SU-DHL-6 (cell line): Measurements from ENCODE around the gene NT5DC4.

Source experiments
- H2AFZ ChIP-seq: fragments of 200-600 bp; sonication (generic); 2 replicates; pipeline ENCODE4 v1.6.1; 2014; ENCODE audit warnings: low read depth, mild to moderate bottlenecking, moderate library complexity, mixed read lengths, antibody characterized with exemption, low read length; ENCODE audit not compliant: severe bottlenecking
- H3F3A ChIP-seq: fragments of 200-600 bp; shearing (Covaris generic); 2 replicates; pipeline ENCODE4 v1.6.0; 2016; ENCODE audit warnings: antibody characterized with exemption, mild to moderate bottlenecking; ENCODE audit not compliant: insufficient read depth
- H3K27ac ChIP-seq: fragments of 200-600 bp; sonication (generic); 2 replicates; pipeline ENCODE4 v1.5.1; 2016; ENCODE audit warnings: low read depth, mild to moderate bottlenecking, low read length, moderate library complexity, mixed read lengths
- H3K27me3 ChIP-seq: fragments of 200-600 bp; sonication (generic), shearing (Covaris generic); 2 replicates; pipeline ENCODE4 v1.6.0; 2014; ENCODE audit warnings: mild to moderate bottlenecking, low read length
- H3K36me3 ChIP-seq: fragments of 200-600 bp; sonication (generic); 2 replicates; pipeline ENCODE4 v1.6.1; 2014; ENCODE audit warnings: mild to moderate bottlenecking, low read length, mixed read lengths
- H3K4me2 ChIP-seq: fragments of 300-600, 200-600 bp; shearing (Covaris generic), sonication (generic); 2 replicates; pipeline ENCODE4 v1.6.0; 2014; ENCODE audit warnings: low read length, low read depth, mild to moderate bottlenecking; ENCODE audit not compliant: poor library complexity, severe bottlenecking
- H3K4me3 ChIP-seq: fragments of 200-600 bp; sonication (generic); 2 replicates; pipeline ENCODE4 v1.5.1; 2014; ENCODE audit warnings: antibody characterized with exemption, low read length, mild to moderate bottlenecking, mixed read lengths; ENCODE audit not compliant: insufficient read depth, poor library complexity, severe bottlenecking
- H3K79me2 ChIP-seq: fragments of 200-600 bp; sonication (generic); 2 replicates; pipeline ENCODE4 v1.6.1; 2014; ENCODE audit warnings: mild to moderate bottlenecking, low read length, moderate library complexity; ENCODE audit not compliant: insufficient read depth
- H3K9ac ChIP-seq: fragments of 200-600 bp; sonication (generic); 2 replicates; pipeline ENCODE4 v1.7.0; 2014; ENCODE audit warnings: mild to moderate bottlenecking, low read length
- H3K9me2 ChIP-seq: fragments of 200-600 bp; sonication (generic); replicated peaks from 2 replicates; pipeline ENCODE4 v1.6.1; 2014; ENCODE audit warnings: low read length; ENCODE audit not compliant: insufficient read depth
- H3K9me3 ChIP-seq: fragments of 200-600 bp; sonication (generic); 2 replicates; pipeline ENCODE4 v1.6.1; 2014; ENCODE audit warnings: low read length, mixed read lengths; ENCODE audit not compliant: insufficient read depth
- H4K20me1 ChIP-seq: fragments of 200-600 bp; sonication (generic); 2 replicates; pipeline ENCODE4 v1.6.1; 2014; ENCODE audit warnings: low read depth, mild to moderate bottlenecking, antibody characterized with exemption, low read length, moderate library complexity, mixed read lengths
- EZH2phosphoT487 ChIP-seq: fragments of 200-600 bp; sonication (generic), shearing (Covaris generic); conservative IDR thresholded peaks from 2 replicates; pipeline ENCODE4 v1.6.1; 2018; ENCODE audit warnings: mild to moderate bottlenecking, antibody characterized with exemption, low read length, moderate library complexity, mixed read lengths
- TF ChIP-seq, protein P1 (sequence below): fragments of 200-600 bp; sonication (generic); IDR thresholded peaks from one replicate; pipeline ENCODE4 v1.5.1; 2017; ENCODE audit warnings: antibody characterized with exemption, mild to moderate bottlenecking, low read length, moderate library complexity; ENCODE audit not compliant: insufficient read depth, poor library complexity, severe bottlenecking

NT5DC4 gene

DNA sequence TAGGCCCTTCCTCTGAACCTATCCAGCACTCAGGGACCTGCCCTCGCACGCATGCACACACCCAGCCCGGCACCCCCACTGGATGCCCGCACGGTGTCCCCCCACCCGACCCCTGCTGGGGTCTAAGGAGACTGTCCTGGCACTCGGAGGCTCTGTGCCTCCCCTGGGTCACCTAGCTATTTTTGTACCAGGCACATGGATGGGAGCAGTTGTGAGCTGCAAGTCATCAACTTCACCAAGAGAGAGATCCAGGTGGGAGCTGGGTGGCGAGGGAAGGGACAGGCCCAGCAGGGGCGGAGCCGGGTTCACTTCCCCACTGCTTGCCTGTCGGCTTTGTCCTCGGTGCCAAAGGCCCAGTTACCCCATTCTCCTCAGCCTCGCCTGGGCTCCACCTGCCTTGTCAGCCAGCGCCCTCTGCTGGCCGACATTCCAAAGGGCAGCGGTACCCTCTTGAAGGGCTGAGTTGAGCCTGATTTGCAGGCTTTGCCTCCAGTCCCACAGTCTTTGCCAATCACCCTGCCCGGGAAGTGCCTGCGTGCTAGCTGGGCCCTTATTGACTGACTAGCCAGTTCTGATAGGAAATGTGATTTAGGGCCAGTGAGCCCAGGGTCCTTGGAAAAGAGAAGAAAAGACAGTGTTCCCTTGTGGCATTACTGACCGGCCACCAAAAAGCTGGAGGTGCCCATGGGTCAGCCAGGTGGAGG is 5.8 kb downstream of the NT5DC4 start:
- Histone ChIP-seq H4K20me1 (no peaks in the 10 kb centered on the region), H3K4me3 (no peak overlapping the region), H3K4me2 (no peak overlapping the region), H3K9me3 (no peaks in the 10 kb centered on the region), H3K9ac (no peak overlapping the region), H3K79me2 (no peaks in the 10 kb centered on the region), H2AFZ (peak overlapping the region; percentile 42), H3K9me2 (no peaks in the 10 kb centered on the region), H3F3A (no peaks in the 10 kb centered on the region), H3K27ac (no peak overlapping the region), H3K27me3 (no peaks in the 10 kb centered on the region), H3K36me3 (no peaks in the 10 kb centered on the region)
- TF ChIP-seq, protein P1, sequence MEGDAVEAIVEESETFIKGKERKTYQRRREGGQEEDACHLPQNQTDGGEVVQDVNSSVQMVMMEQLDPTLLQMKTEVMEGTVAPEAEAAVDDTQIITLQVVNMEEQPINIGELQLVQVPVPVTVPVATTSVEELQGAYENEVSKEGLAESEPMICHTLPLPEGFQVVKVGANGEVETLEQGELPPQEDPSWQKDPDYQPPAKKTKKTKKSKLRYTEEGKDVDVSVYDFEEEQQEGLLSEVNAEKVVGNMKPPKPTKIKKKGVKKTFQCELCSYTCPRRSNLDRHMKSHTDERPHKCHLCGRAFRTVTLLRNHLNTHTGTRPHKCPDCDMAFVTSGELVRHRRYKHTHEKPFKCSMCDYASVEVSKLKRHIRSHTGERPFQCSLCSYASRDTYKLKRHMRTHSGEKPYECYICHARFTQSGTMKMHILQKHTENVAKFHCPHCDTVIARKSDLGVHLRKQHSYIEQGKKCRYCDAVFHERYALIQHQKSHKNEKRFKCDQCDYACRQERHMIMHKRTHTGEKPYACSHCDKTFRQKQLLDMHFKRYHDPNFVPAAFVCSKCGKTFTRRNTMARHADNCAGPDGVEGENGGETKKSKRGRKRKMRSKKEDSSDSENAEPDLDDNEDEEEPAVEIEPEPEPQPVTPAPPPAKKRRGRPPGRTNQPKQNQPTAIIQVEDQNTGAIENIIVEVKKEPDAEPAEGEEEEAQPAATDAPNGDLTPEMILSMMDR: peak; percentile 94
- TF ChIP-seq EZH2phosphoT487: no peak

DNA sequence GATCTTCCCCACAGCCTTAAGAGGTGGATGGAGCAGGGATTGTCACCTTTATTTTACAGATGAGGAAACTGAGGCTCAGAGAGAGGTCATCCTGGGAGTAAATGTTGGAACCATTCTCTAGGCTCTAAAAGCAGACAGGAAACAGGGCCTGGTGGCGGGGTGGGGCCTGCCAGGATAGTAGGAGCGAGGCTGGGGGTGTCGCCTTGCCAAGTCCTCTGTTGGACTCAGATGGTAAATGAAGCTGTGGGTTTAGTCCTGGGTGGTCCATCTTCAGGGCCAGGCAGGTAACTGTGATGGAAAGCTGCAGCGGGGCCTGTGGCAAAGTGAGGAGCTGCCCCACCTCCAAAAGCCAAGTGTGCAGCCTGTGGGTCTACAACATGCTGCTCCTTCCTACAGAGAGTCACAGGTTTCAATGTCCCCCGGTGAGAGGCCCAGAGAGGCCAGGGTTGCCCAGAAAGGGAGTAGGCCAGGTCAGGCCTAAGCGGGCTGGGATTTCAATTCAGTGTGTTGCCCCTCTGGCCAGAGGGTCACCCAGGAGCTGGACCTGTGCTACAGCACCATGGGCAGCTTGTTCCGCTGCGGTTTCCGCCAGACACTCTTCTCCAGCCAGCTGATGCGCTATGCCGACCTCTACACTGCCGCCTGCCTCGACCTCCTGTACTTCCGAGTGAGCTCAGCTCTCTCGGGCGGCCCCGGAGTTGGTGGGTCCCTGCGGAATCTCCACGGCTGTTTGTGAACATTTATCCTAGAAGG is 6.6 kb downstream of the NT5DC4 start:
- Histone ChIP-seq H3F3A (no peaks in the 10 kb centered on the region), H3K4me2 (no peak overlapping the region), H2AFZ (no peak overlapping the region), H3K9me2 (no peaks in the 10 kb centered on the region), H4K20me1 (no peaks in the 10 kb centered on the region), H3K79me2 (no peaks in the 10 kb centered on the region), H3K9ac (no peak overlapping the region), H3K27me3 (no peaks in the 10 kb centered on the region), H3K4me3 (no peak overlapping the region), H3K27ac (no peak overlapping the region), H3K9me3 (no peaks in the 10 kb centered on the region), H3K36me3 (no peaks in the 10 kb centered on the region)
- no peak for TF ChIP-seq EZH2phosphoT487
- TF ChIP-seq, protein P1: no peak

DNA sequence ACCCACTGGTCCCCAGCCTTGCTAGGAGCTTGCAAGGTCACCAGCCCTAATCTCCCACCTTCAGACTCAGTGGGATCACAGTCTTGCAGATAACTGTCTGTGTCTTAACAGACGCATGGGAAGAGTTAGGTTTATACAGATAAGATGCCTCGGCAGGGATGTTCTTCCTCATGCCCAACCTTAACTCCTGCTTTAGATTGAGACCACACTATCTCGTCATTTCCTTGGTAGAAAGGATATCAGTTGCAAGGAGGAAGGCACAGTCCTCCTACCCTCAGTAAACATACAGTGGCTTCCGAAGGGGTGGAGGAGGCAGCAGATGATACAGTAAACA is 7.2 kb downstream of the NT5DC4 start:
- H3K4me3 ChIP-seq: no peak overlapping the region
- H3K27me3 ChIP-seq: no peaks in the 10 kb centered on the region
- no peaks in the 10 kb centered on the region for H3K9me2 ChIP-seq
- no peaks in the 10 kb centered on the region for H3F3A ChIP-seq
- no peak overlapping the region for H3K4me2 ChIP-seq
- H4K20me1 ChIP-seq: no peaks in the 10 kb centered on the region
- no peak overlapping the region for H3K9ac ChIP-seq
- no peaks in the 10 kb centered on the region for H3K79me2 ChIP-seq
- H3K27ac ChIP-seq: no peak overlapping the region
- TF ChIP-seq EZH2phosphoT487: no peak
- TF ChIP-seq, protein P1: no peak
- no peak overlapping the region for H2AFZ ChIP-seq
- no peaks in the 10 kb centered on the region for H3K36me3 ChIP-seq
- H3K9me3 ChIP-seq: no peaks in the 10 kb centered on the region
